HepG2 (cell line): ENCODE measurements around the gene CCDC57. TPM values are rescaled to one million over a fixed set of nuclear protein-coding genes. Genes with fewer than 3 reads are reported as not detected.

Source experiments
- FOXP1 ChIP-seq, 2 experiments: fragments of 450-650 bp in 1 of 2; IDR thresholded peaks; 2 replicates each; pipeline ENCODE4 v1.6.1; 2017 to 2018; ENCODE audit warnings: antibody characterized with exemption in 1 of 2
- MIXL1 ChIP-seq: IDR thresholded peaks from 2 replicates; pipeline ENCODE4 v1.6.1; 2016
- MYC ChIP-seq: sonication (generic); formaldehyde crosslinking; IDR thresholded peaks from 2 replicates; pipeline ENCODE4 v1.9.0; 2021; ENCODE audit warnings: missing genetic modification reagents, borderline replicate concordance
- RFX1 ChIP-seq: fragments of 450-650 bp; IDR thresholded peaks from 2 replicates; pipeline ENCODE4 v1.6.1; 2017
- SIN3B ChIP-seq: fragments of 150-350 bp; IDR thresholded peaks from 2 replicates; pipeline ENCODE4 v1.6.1; 2014; ENCODE audit warnings: low read length
- SMAD3 ChIP-seq: sonication (generic); formaldehyde crosslinking; IDR thresholded peaks from 2 replicates; pipeline ENCODE4 v1.4.0; 2020; ENCODE audit warnings: missing genetic modification reagents
- TMF1 ChIP-seq: sonication (generic); formaldehyde crosslinking; IDR thresholded peaks from 2 replicates; pipeline ENCODE4 v1.8.1; 2022; ENCODE audit warnings: low read depth, missing genetic modification reagents
- TOPORS ChIP-seq: sonication (generic); formaldehyde crosslinking; IDR thresholded peaks from 2 replicates; pipeline ENCODE4 v1.8.0; 2023; ENCODE audit warnings: mild to moderate bottlenecking, missing genetic modification reagents
- ZBTB8A ChIP-seq: sonication (generic); formaldehyde crosslinking; IDR thresholded peaks from 2 replicates; pipeline ENCODE4 v1.4.0; 2020; ENCODE audit warnings: mild to moderate bottlenecking, low read depth, missing genetic modification reagents, borderline replicate concordance
- ZFP90 ChIP-seq: sonication (generic); formaldehyde crosslinking; IDR thresholded peaks from 2 replicates; pipeline ENCODE4 v1.8.0; 2022; ENCODE audit warnings: missing genetic modification reagents, mild to moderate bottlenecking, inconsistent platforms, borderline replicate concordance
- ZNF207 ChIP-seq: fragments of 450-650 bp; IDR thresholded peaks from 2 replicates; pipeline ENCODE4 v1.6.1; 2016; ENCODE audit warnings: antibody characterized with exemption, borderline replicate concordance
- ZNF354B ChIP-seq: sonication (generic); formaldehyde crosslinking; IDR thresholded peaks from 2 replicates; pipeline ENCODE4 v1.8.0; 2022; ENCODE audit warnings: mild to moderate bottlenecking, missing genetic modification reagents
- ZNF382 ChIP-seq: sonication (generic); formaldehyde crosslinking; IDR thresholded peaks from 2 replicates; pipeline ENCODE4 v1.5.0; 2020; ENCODE audit warnings: missing genetic modification reagents, mild to moderate bottlenecking, borderline replicate concordance
- ZNF589 ChIP-seq: sonication (generic); formaldehyde crosslinking; conservative IDR thresholded peaks from 2 replicates; pipeline ENCODE4 v1.8.0; 2022; ENCODE audit warnings: mild to moderate bottlenecking, moderate library complexity, missing genetic modification reagents
- ZNF598 ChIP-seq: sonication (generic); formaldehyde crosslinking; IDR thresholded peaks from 2 replicates; pipeline ENCODE4 v1.5.1; 2020; ENCODE audit warnings: mild to moderate bottlenecking, missing genetic modification reagents, borderline replicate concordance
- ZNF605 ChIP-seq: sonication (generic); formaldehyde crosslinking; IDR thresholded peaks from 2 replicates; pipeline ENCODE4 v1.8.0; 2022; ENCODE audit warnings: mild to moderate bottlenecking, missing genetic modification reagents
- ZNF850 ChIP-seq: sonication (generic); formaldehyde crosslinking; conservative IDR thresholded peaks from 2 replicates; pipeline ENCODE4 v1.9.0; 2021; ENCODE audit warnings: mild to moderate bottlenecking, missing genetic modification reagents
- polyA plus RNA-seq, 8 experiments: library from polyadenylated mRNA; depleted of rRNA in 3 of 8; stranded (reverse) in 7 of 8; unstranded in 1 of 8; fragments of >200 nt; fragmentation: Illumina TruSeq in 4 of 8; extraction: Trizol in 4 of 8; gene quantifications; 2 replicates each; pipeline versions ENCODE4 v1.2.1 to v1.2.3, GENCODE V29; 2011 to 2016; ENCODE audit warnings: low read depth in 4 of 8, missing spikeins in 1 of 8, mixed read lengths in 1 of 8; ENCODE audit not compliant: insufficient read depth in 1 of 8
- total RNA-seq, 5 experiments: library from RNA; depleted of rRNA; stranded (reverse); fragments of >200 nt; fragmentation: Illumina TruSeq; extraction: Trizol; gene quantifications; 2 replicates each; pipeline ENCODE4 v1.2.3, GENCODE V29; 2016; ENCODE audit warnings: low read depth in 1 of 5
- TF ChIP-seq, protein P1 (sequence below): sonication (generic); formaldehyde crosslinking; IDR thresholded peaks from 2 replicates; pipeline ENCODE4 v1.5.1; 2020; ENCODE audit warnings: mild to moderate bottlenecking, missing genetic modification reagents
- TF ChIP-seq, protein P2 (sequence below): sonication (generic); formaldehyde crosslinking; IDR thresholded peaks from 2 replicates; pipeline ENCODE4 v1.4.0; 2020; ENCODE audit warnings: mild to moderate bottlenecking, missing genetic modification reagents
- TF ChIP-seq, protein P3 (sequence below): sonication (generic); formaldehyde crosslinking; IDR thresholded peaks from 2 replicates; pipeline ENCODE4 v1.8.0; 2022; ENCODE audit warnings: low read depth, missing genetic modification reagents
- TF ChIP-seq, protein P4 (sequence below): sonication (generic); formaldehyde crosslinking; IDR thresholded peaks from 2 replicates; pipeline ENCODE4 v1.4.0; 2020; ENCODE audit warnings: missing genetic modification reagents

Gene CCDC57
- total and polyA plus RNA-seq, 2 of the 13 experiments (the other 11 are each of a cell fraction or from before 2014, with no cell fraction given) = 59.3 to 59.9 TPM

DNA sequence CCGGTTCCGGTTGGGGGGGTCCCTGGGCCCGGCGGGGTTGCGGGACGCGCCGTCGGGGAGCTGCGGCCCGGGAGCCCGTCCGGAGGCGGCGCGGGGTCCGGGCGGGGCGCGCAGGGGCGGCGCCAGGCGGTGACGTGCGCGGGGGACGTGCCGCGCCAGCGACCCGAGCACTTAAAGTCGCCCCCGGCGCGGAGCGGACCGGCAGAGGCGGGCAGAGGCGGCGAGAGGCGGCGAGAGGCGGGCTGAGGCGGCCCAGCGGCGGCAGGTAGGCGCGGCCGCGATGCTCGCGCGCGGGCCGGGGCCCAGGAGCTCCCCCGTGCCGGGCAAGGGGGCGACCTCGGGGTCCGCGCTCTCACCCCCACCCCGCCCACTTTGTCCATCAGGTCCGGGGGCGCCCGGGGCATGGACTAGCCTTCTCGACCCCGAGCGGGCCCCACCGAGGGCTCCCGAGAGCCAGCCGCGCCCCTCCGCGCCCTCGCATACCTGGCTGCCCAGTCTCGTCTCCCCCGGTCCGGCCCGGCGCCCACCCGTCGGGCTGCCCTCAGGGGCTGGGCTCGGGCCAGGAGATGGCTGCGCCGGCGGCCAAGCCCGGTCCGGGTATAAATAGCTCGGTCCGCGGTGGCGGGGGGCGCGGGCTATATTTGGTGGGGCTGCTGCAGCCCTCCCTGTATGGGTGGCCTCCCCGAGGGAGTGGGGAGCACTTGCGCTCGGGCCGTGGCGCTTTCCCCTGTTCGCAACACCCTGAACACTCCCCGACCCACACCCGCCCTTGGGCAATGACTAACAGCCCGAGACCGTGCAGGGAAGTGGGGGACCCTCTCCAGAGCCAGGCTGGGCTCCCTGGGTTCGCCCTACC lies 16.4 kb upstream of the CCDC57 start, which contains the start of gene SLC16A3 (continued):
- TF ChIP-seq ZNF589 (no peak; the same call in 1 of the 2 replicates), ZNF382 (CRISPR knock-in tag) (no peak), FOXP1 (IDR thresholded peaks at IDR 0.05) (no peak), FOXP1 (CRISPR knock-in tag; IDR thresholded peaks at IDR 0.05) (no peak), MIXL1 (CRISPR knock-in tag) (no peak), SIN3B (peak; percentile 50; the same call in 1 of the 2 replicates), ZNF605 (no peak), ZNF850 (CRISPR knock-in tag) (peak; percentile 86; the same call in 1 of the 2 replicates), RFX1 (no peak), TOPORS (CRISPR knock-in tag) (no peak; the same call in 1 of the 2 replicates), TMF1 (peak; percentile 70; the same call in 1 of the 2 replicates), MYC (peak; percentile 38; the same call in 1 of the 2 replicates), ZBTB8A (no peak), ZFP90 (CRISPR knock-in tag) (no peak; the same call in 1 of the 2 replicates), SMAD3 (CRISPR knock-in tag) (no peak), ZNF207 (no peak), ZNF354B (0 out of 2 replicates have a peak, but pooled peaks have one; percentile 34), ZNF598 (CRISPR knock-in tag) (0 out of 2 replicates have a peak, but pooled peaks have one; percentile 38)
- TF ChIP-seq, protein P1, sequence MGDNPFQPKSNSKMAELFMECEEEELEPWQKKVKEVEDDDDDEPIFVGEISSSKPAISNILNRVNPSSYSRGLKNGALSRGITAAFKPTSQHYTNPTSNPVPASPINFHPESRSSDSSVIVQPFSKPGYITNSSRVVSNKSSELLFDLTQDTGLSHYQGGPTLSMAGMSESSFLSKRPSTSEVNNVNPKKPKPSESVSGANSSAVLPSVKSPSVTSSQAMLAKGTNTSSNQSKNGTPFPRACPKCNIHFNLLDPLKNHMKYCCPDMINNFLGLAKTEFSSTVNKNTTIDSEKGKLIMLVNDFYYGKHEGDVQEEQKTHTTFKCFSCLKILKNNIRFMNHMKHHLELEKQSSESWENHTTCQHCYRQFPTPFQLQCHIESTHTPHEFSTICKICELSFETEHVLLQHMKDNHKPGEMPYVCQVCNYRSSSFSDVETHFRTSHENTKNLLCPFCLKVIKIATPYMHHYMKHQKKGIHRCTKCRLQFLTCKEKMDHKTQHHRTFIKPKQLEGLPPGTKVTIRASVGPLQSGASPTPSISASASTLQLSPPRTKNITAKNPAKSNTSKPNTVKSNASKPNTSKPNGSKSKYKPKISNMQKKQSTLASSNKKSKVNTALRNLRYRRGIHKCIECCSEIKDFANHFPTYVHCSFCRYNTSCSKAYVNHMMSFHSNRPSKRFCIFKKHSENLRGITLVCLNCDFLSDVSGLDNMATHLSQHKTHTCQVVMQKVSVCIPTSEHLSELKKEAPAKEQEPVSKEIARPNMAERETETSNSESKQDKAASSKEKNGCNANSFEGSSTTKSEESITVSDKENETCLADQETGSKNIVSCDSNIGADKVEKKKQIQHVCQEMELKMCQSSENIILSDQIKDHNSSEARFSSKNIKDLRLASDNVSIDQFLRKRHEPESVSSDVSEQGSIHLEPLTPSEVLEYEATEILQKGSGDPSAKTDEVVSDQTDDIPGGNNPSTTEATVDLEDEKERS = no peak
- TF ChIP-seq, protein P2, sequence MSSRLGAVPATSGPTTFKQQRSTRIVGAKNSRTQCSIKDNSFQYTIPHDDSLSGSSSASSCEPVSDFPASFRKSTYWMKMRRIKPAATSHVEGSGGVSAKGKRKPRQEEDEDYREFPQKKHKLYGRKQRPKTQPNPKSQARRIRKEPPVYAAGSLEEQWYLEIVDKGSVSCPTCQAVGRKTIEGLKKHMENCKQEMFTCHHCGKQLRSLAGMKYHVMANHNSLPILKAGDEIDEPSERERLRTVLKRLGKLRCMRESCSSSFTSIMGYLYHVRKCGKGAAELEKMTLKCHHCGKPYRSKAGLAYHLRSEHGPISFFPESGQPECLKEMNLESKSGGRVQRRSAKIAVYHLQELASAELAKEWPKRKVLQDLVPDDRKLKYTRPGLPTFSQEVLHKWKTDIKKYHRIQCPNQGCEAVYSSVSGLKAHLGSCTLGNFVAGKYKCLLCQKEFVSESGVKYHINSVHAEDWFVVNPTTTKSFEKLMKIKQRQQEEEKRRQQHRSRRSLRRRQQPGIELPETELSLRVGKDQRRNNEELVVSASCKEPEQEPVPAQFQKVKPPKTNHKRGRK (CRISPR knock-in tag) = no peak
- TF ChIP-seq, protein P3, sequence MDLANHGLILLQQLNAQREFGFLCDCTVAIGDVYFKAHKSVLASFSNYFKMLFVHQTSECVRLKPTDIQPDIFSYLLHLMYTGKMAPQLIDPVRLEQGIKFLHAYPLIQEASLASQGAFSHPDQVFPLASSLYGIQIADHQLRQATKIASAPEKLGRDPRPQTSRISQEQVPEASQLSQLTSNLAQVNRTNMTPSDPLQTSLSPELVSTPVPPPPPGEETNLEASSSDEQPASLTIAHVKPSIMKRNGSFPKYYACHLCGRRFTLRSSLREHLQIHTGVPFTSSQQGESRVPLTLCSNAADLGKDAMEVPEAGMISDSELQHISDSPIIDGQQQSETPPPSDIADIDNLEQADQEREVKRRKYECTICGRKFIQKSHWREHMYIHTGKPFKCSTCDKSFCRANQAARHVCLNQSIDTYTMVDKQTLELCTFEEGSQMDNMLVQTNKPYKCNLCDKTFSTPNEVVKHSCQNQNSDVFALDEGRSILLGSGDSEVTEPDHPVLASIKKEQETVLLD = peak; percentile 88
- TF ChIP-seq, protein P4, sequence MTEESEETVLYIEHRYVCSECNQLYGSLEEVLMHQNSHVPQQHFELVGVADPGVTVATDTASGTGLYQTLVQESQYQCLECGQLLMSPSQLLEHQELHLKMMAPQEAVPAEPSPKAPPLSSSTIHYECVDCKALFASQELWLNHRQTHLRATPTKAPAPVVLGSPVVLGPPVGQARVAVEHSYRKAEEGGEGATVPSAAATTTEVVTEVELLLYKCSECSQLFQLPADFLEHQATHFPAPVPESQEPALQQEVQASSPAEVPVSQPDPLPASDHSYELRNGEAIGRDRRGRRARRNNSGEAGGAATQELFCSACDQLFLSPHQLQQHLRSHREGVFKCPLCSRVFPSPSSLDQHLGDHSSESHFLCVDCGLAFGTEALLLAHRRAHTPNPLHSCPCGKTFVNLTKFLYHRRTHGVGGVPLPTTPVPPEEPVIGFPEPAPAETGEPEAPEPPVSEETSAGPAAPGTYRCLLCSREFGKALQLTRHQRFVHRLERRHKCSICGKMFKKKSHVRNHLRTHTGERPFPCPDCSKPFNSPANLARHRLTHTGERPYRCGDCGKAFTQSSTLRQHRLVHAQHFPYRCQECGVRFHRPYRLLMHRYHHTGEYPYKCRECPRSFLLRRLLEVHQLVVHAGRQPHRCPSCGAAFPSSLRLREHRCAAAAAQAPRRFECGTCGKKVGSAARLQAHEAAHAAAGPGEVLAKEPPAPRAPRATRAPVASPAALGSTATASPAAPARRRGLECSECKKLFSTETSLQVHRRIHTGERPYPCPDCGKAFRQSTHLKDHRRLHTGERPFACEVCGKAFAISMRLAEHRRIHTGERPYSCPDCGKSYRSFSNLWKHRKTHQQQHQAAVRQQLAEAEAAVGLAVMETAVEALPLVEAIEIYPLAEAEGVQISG = peak; percentile 66
